Gastrocnemius medialis (tissue), 4 donors: ENCODE data around the gene LAMA4.

Source experiments
- POLR2A ChIP-seq, 2 donors: fragments of 450-650 bp; IDR thresholded peaks; one replicate each; pipeline ENCODE4 v1.6.1; 2017; ENCODE audit warnings: antibody characterized with exemption in 2 of 2, mild to moderate bottlenecking in 2 of 2, moderate library complexity in 2 of 2
- TF ChIP-seq, protein P1 (sequence below), 5 experiments: fragments of 450-650 bp in 3 of 5; fragments of 200-600 bp in 2 of 5; sonication (generic) in 2 of 5; IDR thresholded peaks in 4 of 5; conservative IDR thresholded peaks in 1 of 5; 1 replicate in 4 of 5; 2 replicates in 1 of 5; pipeline ENCODE4 v1.5.1; 2016 to 2019; ENCODE audit warnings: antibody characterized with exemption in 5 of 5, mild to moderate bottlenecking in 3 of 5, moderate library complexity in 3 of 5

DNA sequence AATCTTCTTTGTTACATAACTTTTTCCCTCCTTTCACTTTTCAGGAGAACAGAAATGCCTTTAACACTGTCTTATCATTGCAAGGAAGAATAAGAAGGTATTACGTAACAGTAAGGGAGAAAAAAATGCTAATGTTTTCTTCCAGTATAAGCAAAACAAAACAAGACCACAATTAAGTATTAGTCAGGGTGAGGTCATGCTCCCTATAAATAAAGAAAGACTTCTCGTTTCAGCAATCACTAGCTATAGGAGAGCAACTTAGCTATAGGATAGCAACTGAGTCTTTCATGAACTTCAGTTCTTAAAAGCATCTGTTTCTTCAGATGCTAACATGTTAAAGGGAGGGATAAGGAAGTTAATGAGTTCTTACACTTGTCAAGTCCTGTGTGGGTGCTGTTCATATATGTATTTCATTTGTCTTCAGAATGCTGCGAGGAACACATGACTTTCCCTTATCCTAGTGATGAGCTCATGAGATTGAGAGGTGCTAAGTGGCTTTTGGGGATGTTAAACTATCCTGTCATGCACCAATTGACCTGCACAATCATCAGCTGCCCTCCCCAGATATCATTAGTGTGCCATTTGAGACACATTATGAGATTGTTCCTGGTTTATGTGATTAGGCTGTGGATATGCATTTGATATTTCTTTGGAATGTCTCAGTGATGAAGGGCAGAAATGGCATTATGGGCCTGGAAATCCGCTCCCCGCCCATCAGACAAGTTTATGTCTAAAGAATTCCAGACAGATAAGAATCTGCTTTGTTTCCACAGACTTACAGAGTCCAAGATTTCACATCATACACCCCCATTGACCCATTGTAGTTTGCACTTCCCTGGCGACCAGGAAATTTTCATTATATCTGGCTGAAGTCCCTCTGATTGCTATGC lies 37.5 kb downstream of the LAMA4 start:
- TF ChIP-seq, protein P1, sequence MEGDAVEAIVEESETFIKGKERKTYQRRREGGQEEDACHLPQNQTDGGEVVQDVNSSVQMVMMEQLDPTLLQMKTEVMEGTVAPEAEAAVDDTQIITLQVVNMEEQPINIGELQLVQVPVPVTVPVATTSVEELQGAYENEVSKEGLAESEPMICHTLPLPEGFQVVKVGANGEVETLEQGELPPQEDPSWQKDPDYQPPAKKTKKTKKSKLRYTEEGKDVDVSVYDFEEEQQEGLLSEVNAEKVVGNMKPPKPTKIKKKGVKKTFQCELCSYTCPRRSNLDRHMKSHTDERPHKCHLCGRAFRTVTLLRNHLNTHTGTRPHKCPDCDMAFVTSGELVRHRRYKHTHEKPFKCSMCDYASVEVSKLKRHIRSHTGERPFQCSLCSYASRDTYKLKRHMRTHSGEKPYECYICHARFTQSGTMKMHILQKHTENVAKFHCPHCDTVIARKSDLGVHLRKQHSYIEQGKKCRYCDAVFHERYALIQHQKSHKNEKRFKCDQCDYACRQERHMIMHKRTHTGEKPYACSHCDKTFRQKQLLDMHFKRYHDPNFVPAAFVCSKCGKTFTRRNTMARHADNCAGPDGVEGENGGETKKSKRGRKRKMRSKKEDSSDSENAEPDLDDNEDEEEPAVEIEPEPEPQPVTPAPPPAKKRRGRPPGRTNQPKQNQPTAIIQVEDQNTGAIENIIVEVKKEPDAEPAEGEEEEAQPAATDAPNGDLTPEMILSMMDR (IDR thresholded peaks at IDR 0.05 in 4 of 5, conservative IDR thresholded peaks at IDR 0.05 in 1 of 5), result no peak
- TF ChIP-seq POLR2A (IDR thresholded peaks at IDR 0.05), result no peak
